Spleen (tissue), 7 donors: ENCODE measurements around the gene SKP1.

Source experiments
- CTCF ChIP-seq, 11 experiments: fragments of 200-600 bp in 7 of 11; fragments of 450-650 bp in 4 of 11; sonication (generic) in 4 of 11; IDR thresholded peaks in 8 of 11; conservative IDR thresholded peaks in 3 of 11; 1 replicate in 7 of 11; 2 replicates in 4 of 11; pipeline versions ENCODE4 v1.4.0 to v1.8.0; 2016 to 2021; ENCODE audit warnings: antibody characterized with exemption in 11 of 11, inconsistent platforms in 4 of 11, mild to moderate bottlenecking in 1 of 11
- POLR2AphosphoS5 ChIP-seq, 3 donors: sonication (generic); formaldehyde crosslinking; IDR thresholded peaks; one replicate each; pipeline ENCODE4 v1.5.1; 2017; ENCODE audit warnings: antibody characterized with exemption in 3 of 3
- donor health status: DM: no; HTN: no; CAD: no; lungs with moderate emphysema.
- donor health status: DM: no; HTN: no; CAD: no.
- donor health status: DM: no; HTN: no; CAD: no.

GRCh38 chr5:134204575-134204974 is 27.8 kb upstream of the SKP1 start:
- TF ChIP-seq CTCF (IDR thresholded peaks at IDR 0.05 in 8 of 11, conservative IDR thresholded peaks at IDR 0.05 in 3 of 11) (no peak), POLR2AphosphoS5 (IDR thresholded peaks at IDR 0.05) (no peak)
